Tibial artery (tissue), 4 donors: ENCODE measurements around the gene SAP30L.

Source experiments
- DNase-seq, 2 donors: peaks; one replicate each; pipeline ENCODE4 v3.0.0-alpha.2; 2019
- H3K27ac ChIP-seq, 2 donors: fragments of 200-600 bp; sonication (generic) in 1 of 2; 1 replicate in 1 of 2; 2 replicates in 1 of 2; pipeline ENCODE4 v1.5.1; 2018 to 2019; ENCODE audit warnings: mild to moderate bottlenecking in 1 of 2
- H3K27me3 ChIP-seq, 2 donors: fragments of 200-600 bp; sonication (generic) in 1 of 2; one replicate each; pipeline versions ENCODE4 v1.5.1 to v1.6.0; 2016 to 2019
- H3K36me3 ChIP-seq, 3 donors: fragments of 200-600 bp; sonication (generic) in 2 of 3; one replicate each; pipeline ENCODE4 v1.5.1; 2016 to 2019; ENCODE audit warnings: mild to moderate bottlenecking in 2 of 3
- H3K4me1 ChIP-seq, 4 donors: fragments of 200-600 bp; sonication (generic) in 2 of 4; 1 replicate in 3 of 4; 2 replicates in 1 of 4; pipeline ENCODE4 v1.5.1; 2016 to 2019
- H3K4me3 ChIP-seq, 2 donors: fragments of 200-600 bp; sonication (generic) in 1 of 2; 1 replicate in 1 of 2; 2 replicates in 1 of 2; pipeline ENCODE4 v1.5.1; 2018 to 2019; ENCODE audit warnings: mild to moderate bottlenecking in 2 of 2
- H3K9me3 ChIP-seq, 3 donors: fragments of 200-600 bp; sonication (generic) in 1 of 3; one replicate each; pipeline ENCODE4 v1.5.1; 2016 to 2019
- CTCF ChIP-seq, 2 experiments: fragments of 200-600 bp in 1 of 2; fragments of 450-650 bp in 1 of 2; IDR thresholded peaks; one replicate each; pipeline ENCODE4 v1.5.1; 2017 to 2019; ENCODE audit warnings: antibody characterized with exemption in 2 of 2, mild to moderate bottlenecking in 1 of 2, moderate library complexity in 1 of 2
- intact Hi-C: fragments of 100-400 bp; cut with DNase I; formaldehyde crosslinking; loops from one replicate; pipeline ENCODE4 v1.15.0; 2023; ENCODE audit warnings: low total_unique reads

The SAP30L gene

GRCh38 chr5:154470137-154470536 lies 24.3 kb downstream of the SAP30L start:
- no peak overlapping the region for H3K27ac ChIP-seq
- H3K4me1 ChIP-seq = peaks cover 0 to 17% (median 13%) of the 10 kb centered on the region in 4 donors
- intact Hi-C loops = no loop called here
- no peaks in the 10 kb centered on the region for H3K36me3 ChIP-seq
- H3K27me3 ChIP-seq = peaks cover 8 to 54% of the 10 kb centered on the region in 2 donors
- H3K4me3 ChIP-seq = no peak overlapping the region
- DNase-seq = no peak
- no peaks in the 10 kb centered on the region for H3K9me3 ChIP-seq
- TF ChIP-seq CTCF (IDR thresholded peaks at IDR 0.05) = no peak

GRCh38 chr5:154470947-154471870 lies 25.4 kb downstream of the SAP30L start:
- intact Hi-C loops = no loop called here
- H3K27ac ChIP-seq = no peak overlapping the region

GRCh38 chr5:154472871-154473580 lies 27.2 kb downstream of the SAP30L start:
- no peaks in the 10 kb centered on the region for H3K36me3 ChIP-seq
- intact Hi-C loops = no loop called here
- peaks cover 0 to 43% (median 35%) of the 10 kb centered on the region in 4 donors for H3K4me1 ChIP-seq
- DNase-seq = no peak
- no peak for TF ChIP-seq CTCF (IDR thresholded peaks at IDR 0.05)
- no peak overlapping the region for H3K4me3 ChIP-seq
- no peak overlapping the region for H3K27ac ChIP-seq
- no peaks in the 10 kb centered on the region for H3K9me3 ChIP-seq
- H3K27me3 ChIP-seq = peaks cover 8 to 82% of the 10 kb centered on the region in 2 donors

More at GRCh38 chr5:154470947-154471870, 25.4 kb downstream of the SAP30L start:
- no peak for DNase-seq
- Histone ChIP-seq H3K27me3 (peaks cover 8 to 65% of the 10 kb centered on the region in 2 donors), H3K4me1 (peaks cover 0 to 25% (median 18%) of the 10 kb centered on the region in 4 donors), H3K36me3 (no peaks in the 10 kb centered on the region), H3K9me3 (no peaks in the 10 kb centered on the region), H3K4me3 (no peak overlapping the region)
- no peak for TF ChIP-seq CTCF (IDR thresholded peaks at IDR 0.05)

- Histone ChIP-seq H3K4me3 (no peak overlapping the region), H3K36me3 (no peaks in the 10 kb centered on the region), H3K4me1 (peaks cover 0 to 50% (median 42%) of the 10 kb centered on the region in 4 donors), H3K27me3 (peaks cover 8 to 87% of the 10 kb centered on the region in 2 donors), H3K27ac (no peak overlapping the region), H3K9me3 (no peaks in the 10 kb centered on the region)
- intact Hi-C loops = no loop called here
- no peak for TF ChIP-seq CTCF (IDR thresholded peaks at IDR 0.05)
- DNase-seq = no peak
Observed at GRCh38 chr5:154473581-154474283, 27.9 kb downstream of the SAP30L start.
